Measurements from ENCODE around the gene SLC16A4. TPM values are rescaled to one million over a fixed set of nuclear protein-coding genes. Genes with fewer than 3 reads are reported as not detected.
A peak's percentile ranks its signal among the peaks of the same experiment; 100 is the strongest.

SLC16A4 gene
- total and polyA plus RNA-seq, 10 of the 15 experiments (the other 5 are each of a cell fraction or from before 2014, with no cell fraction given) = 0.13 to 2.2 (median 0.26) TPM; not detected in 1

DNA sequence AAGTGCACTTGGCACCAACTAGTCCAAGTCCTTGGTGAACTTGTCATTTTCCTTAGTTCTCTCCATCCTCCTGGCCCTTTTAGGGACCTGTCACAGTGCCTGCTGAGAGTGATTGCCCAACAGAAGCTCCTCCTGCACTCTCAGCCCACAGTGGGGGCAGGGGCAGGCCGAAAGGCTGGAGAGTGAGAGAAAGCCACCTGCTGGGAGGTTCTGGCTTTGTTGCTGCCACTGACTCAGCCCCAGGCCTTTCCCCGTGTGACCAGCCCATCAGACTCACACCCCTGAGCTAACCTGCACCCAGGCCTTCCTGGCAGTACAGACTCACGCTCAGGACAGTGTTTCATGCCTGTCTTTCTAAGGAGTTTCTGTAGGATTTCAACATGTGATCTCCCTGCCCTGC lies 43.0 kb upstream of the SLC16A4 start:
- Histone ChIP-seq H2AFZ (ENCODE audit: control insufficient read depth, low read depth, low read length) (no peak overlapping the region), H3K4me2 (ENCODE audit: control insufficient read depth, insufficient read depth) (no peak overlapping the region), H3K27me3 (replicated peaks in 1 of 2; ENCODE audit: control insufficient read depth in 2 of 2, insufficient read depth in 2 of 2, low read length in 1 of 2) (peaks cover 3% of the 10 kb centered on the region in 2 experiments; a peak in 3 of 4 replicates), H3K27ac (ENCODE audit: control insufficient read depth, insufficient read depth) (no peak overlapping the region), H3K4me1 (ENCODE audit: control insufficient read depth, insufficient read depth, low read length) (no peaks in the 10 kb centered on the region), H3K36me3 (ENCODE audit: control insufficient read depth in 2 of 2, insufficient read depth in 2 of 2, low read length in 1 of 2) (no peaks in the 10 kb centered on the region), H3K4me3 (no peak overlapping the region), H3K9ac (ENCODE audit: control insufficient read depth, insufficient read depth, low read length) (no peak overlapping the region), H3K9me3 (replicated peaks; ENCODE audit: control insufficient read depth, insufficient read depth, low read length) (no peaks in the 10 kb centered on the region), H4K20me1 (ENCODE audit: control insufficient read depth, insufficient read depth) (no peaks in the 10 kb centered on the region), H3K79me2 (ENCODE audit: control insufficient read depth, insufficient read depth, low read length) (no peaks in the 10 kb centered on the region)
- no peak for TF ChIP-seq ZBED1 (IDR thresholded peaks at IDR 0.05; ENCODE audit: borderline replicate concordance)
- TF ChIP-seq, protein P1, sequence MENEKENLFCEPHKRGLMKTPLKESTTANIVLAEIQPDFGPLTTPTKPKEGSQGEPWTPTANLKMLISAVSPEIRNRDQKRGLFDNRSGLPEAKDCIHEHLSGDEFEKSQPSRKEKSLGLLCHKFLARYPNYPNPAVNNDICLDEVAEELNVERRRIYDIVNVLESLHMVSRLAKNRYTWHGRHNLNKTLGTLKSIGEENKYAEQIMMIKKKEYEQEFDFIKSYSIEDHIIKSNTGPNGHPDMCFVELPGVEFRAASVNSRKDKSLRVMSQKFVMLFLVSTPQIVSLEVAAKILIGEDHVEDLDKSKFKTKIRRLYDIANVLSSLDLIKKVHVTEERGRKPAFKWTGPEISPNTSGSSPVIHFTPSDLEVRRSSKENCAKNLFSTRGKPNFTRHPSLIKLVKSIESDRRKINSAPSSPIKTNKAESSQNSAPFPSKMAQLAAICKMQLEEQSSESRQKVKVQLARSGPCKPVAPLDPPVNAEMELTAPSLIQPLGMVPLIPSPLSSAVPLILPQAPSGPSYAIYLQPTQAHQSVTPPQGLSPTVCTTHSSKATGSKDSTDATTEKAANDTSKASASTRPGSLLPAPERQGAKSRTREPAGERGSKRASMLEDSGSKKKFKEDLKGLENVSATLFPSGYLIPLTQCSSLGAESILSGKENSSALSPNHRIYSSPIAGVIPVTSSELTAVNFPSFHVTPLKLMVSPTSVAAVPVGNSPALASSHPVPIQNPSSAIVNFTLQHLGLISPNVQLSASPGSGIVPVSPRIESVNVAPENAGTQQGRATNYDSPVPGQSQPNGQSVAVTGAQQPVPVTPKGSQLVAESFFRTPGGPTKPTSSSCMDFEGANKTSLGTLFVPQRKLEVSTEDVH (IDR thresholded peaks at IDR 0.05; ENCODE audit: low read depth, partially characterized antibody) = no peak
- TF ChIP-seq NFYB (IDR thresholded peaks at IDR 0.05; ENCODE audit: insufficient read depth, low read depth, low read length) = no peak
- no peak for TF ChIP-seq NR2C2 (IDR thresholded peaks at IDR 0.05; ENCODE audit: borderline replicate concordance, control insufficient read depth, insufficient read length, low read depth)
- TF ChIP-seq RB1 (IDR thresholded peaks at IDR 0.05; ENCODE audit: borderline replicate concordance) = no peak
- no peak for TF ChIP-seq NR2F1 (conservative IDR thresholded peaks at IDR 0.05)
- TF ChIP-seq HDGF (IDR thresholded peaks at IDR 0.05) = no peak
- TF ChIP-seq KDM1A (IDR thresholded peaks at IDR 0.05; ENCODE audit: borderline replicate concordance) = no peak
- TF ChIP-seq MTA2 (IDR thresholded peaks at IDR 0.05; ENCODE audit: low read depth) = no peak
- TF ChIP-seq DPF2 (IDR thresholded peaks at IDR 0.05) = no peak
- no peak for TF ChIP-seq EED (IDR thresholded peaks at IDR 0.05; ENCODE audit: low read depth)
- no peak for TF ChIP-seq LARP7 (IDR thresholded peaks at IDR 0.05)
- TF ChIP-seq BMI1 (IDR thresholded peaks at IDR 0.05; ENCODE audit: borderline replicate concordance) = no peak
- TF ChIP-seq, protein P2, sequence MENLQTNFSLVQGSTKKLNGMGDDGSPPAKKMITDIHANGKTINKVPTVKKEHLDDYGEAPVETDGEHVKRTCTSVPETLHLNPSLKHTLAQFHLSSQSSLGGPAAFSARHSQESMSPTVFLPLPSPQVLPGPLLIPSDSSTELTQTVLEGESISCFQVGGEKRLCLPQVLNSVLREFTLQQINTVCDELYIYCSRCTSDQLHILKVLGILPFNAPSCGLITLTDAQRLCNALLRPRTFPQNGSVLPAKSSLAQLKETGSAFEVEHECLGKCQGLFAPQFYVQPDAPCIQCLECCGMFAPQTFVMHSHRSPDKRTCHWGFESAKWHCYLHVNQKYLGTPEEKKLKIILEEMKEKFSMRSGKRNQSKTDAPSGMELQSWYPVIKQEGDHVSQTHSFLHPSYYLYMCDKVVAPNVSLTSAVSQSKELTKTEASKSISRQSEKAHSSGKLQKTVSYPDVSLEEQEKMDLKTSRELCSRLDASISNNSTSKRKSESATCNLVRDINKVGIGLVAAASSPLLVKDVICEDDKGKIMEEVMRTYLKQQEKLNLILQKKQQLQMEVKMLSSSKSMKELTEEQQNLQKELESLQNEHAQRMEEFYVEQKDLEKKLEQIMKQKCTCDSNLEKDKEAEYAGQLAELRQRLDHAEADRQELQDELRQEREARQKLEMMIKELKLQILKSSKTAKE (IDR thresholded peaks at IDR 0.05; ENCODE audit: low read depth, poor library complexity, severe bottlenecking) = no peak
- TF ChIP-seq TCF3 (IDR thresholded peaks at IDR 0.05; ENCODE audit: borderline replicate concordance, insufficient read depth, low read depth, low read length) = no peak
- no peak for TF ChIP-seq HDAC2 (IDR thresholded peaks at IDR 0.05)
- no peak for TF ChIP-seq STAT3 (IDR thresholded peaks at IDR 0.05; ENCODE audit: low read depth, low read length)
- SMC1A ChIA-PET (ENCODE audit: uncharacterized antibody, unreplicated experiment) = no interaction called here
- CTCF ChIA-PET = interaction anchor here (0.5 to 1.1 kb wide), 2 partner anchors 21 to 414 kb away, joined by 3 to 4 read pairs; no protein-coding TSS in a partner anchor
- WGBS (ENCODE audit: insufficient coverage, insufficient replicate concordance, low lambda C conversion rate, missing lambda C conversion rate) = 22% methylated on average over 3 of the region's 3 CpGs
- BruUV-seq (replicated peaks) = no TSS peak
- FAIRE-seq (no peak), ATAC-seq (peak; percentile 74), DNase-seq (ENCODE audit: low read depth, low spot score) (no peak)
- POLR2A ChIA-PET = no interaction called here
- RAD21 ChIA-PET (ENCODE audit: unreplicated experiment) = no interaction called here
- intact Hi-C loops (cut with micrococcal nuclease; ENCODE audit: unreplicated experiment) (no loop called here), in situ Hi-C loops (cut with MboI) (no loop called here)
